K562 (cell line): Measurements from ENCODE around the gene RNF217. TPM values are rescaled to one million over a fixed set of nuclear protein-coding genes. Genes with fewer than 3 reads are reported as not detected.
A peak's percentile ranks its signal among the peaks of the same experiment; 100 is the strongest.

Source experiments
- ATAC-seq: fragments of 200-7000 bp; cut with Tn5 transposase; 3 replicates; pipeline ENCODE4 v1.9.1; 2020; ENCODE audit warnings: moderate library complexity
- BruUV-seq: library from RNA; stranded (reverse); fragments of 400-500 nt; replicated peaks from 2 replicates; lab custom pipeline; 2021; lab: Mats Ljungman, UMichigan
- CTCF ChIA-PET: fragments of 300-600 bp; formaldehyde crosslinking; extraction: SDS; loops from one replicate; lab custom pipeline; 2021; ENCODE audit warnings: low intra/inter-chr PET ratio; lab: Yijun Ruan, JAX
- POLR2A ChIA-PET: fragments of 300-600, 350-650 bp; sonication (Branson Sonifier 250); formaldehyde crosslinking; extraction: SDS; loops from one replicate; lab custom pipeline; 2021; ENCODE audit warnings: antibody characterized with exemption, inconsistent platforms; lab: Yijun Ruan, JAX
- DNase-seq, 4 experiments: peaks; one replicate each; pipeline versions ENCODE4 v3.0.0 to v3.0.0-alpha.2; 2011 to 2018; ENCODE audit warnings: low spot score in 3 of 4, mixed read lengths in 3 of 4; ENCODE audit errors: extremely low read depth in 1 of 4
- FAIRE-seq: peaks from 2 replicates; lab custom pipeline; 2011; peaks lifted over from hg19 to GRCh38; lab: Jason Lieb, UNC
- H2AFZ ChIP-seq: 2 replicates; pipeline ENCODE4 v1.6.0; 2011; ENCODE audit warnings: low read depth, low read length, control low read depth, inconsistent platforms
- H3K27ac ChIP-seq: fragments of 200-600 bp; 3 replicates; pipeline ENCODE4 v1.8.0; 2011; ENCODE audit warnings: low read depth, mild to moderate bottlenecking, control low read depth, inconsistent platforms, low read length, moderate library complexity, mixed read lengths; ENCODE audit errors: extremely low read depth
- H3K27me3 ChIP-seq, 2 experiments: fragments of 300-600 bp in 1 of 2; 2 replicates in 1 of 2; 3 replicates in 1 of 2; pipeline versions ENCODE4 v1.6.0 to v1.8.0; 2011; ENCODE audit warnings: inconsistent platforms in 2 of 2, low read length in 2 of 2, mild to moderate bottlenecking in 1 of 2, mixed read lengths in 1 of 2, moderate library complexity in 1 of 2; ENCODE audit not compliant: control insufficient read depth in 2 of 2, insufficient read depth in 2 of 2
- H3K36me3 ChIP-seq: fragments of 300-600 bp; 3 replicates; pipeline ENCODE4 v1.8.0; 2011; ENCODE audit warnings: mild to moderate bottlenecking, low read length, inconsistent platforms; ENCODE audit not compliant: control insufficient read depth, insufficient read depth
- H3K4me1 ChIP-seq, 2 experiments: fragments of 200-600 bp in 1 of 2; replicated peaks in 1 of 2; 2 replicates in 1 of 2; 3 replicates in 1 of 2; pipeline versions ENCODE4 v1.5.1 to v1.8.0; 2011; ENCODE audit warnings: inconsistent platforms in 2 of 2, low read length in 2 of 2, mild to moderate bottlenecking in 1 of 2, mixed read lengths in 1 of 2, moderate library complexity in 1 of 2; ENCODE audit not compliant: control insufficient read depth in 2 of 2, insufficient read depth in 2 of 2
- H3K4me2 ChIP-seq: 2 replicates; pipeline ENCODE4 v1.6.1; 2011; ENCODE audit warnings: low read length, control low read depth, inconsistent platforms, mixed read lengths; ENCODE audit not compliant: insufficient read depth
- H3K4me3 ChIP-seq: fragments of 200-600 bp; sonication (generic), shearing (Covaris generic); 2 replicates; pipeline ENCODE4 v1.5.1; 2016; ENCODE audit warnings: control low read depth, inconsistent platforms
- H3K79me2 ChIP-seq: fragments of 200-600 bp; 3 replicates; pipeline ENCODE4 v1.8.0; 2011; ENCODE audit warnings: low read length, inconsistent platforms; ENCODE audit not compliant: control insufficient read depth, insufficient read depth
- H3K9ac ChIP-seq, 2 experiments: 2 replicates each; pipeline versions ENCODE4 v1.6.0 to v1.6.1; 2011; ENCODE audit warnings: low read depth in 2 of 2, low read length in 2 of 2, control low read depth in 1 of 2, inconsistent platforms in 1 of 2, mild to moderate bottlenecking in 1 of 2, mixed read lengths in 1 of 2; ENCODE audit not compliant: insufficient read depth in 1 of 2
- H3K9me1 ChIP-seq: one replicate; pipeline ENCODE4 v1.6.0; 2011; ENCODE audit warnings: inconsistent platforms, mild to moderate bottlenecking, low read length, moderate library complexity; ENCODE audit not compliant: control insufficient read depth, insufficient read depth
- H3K9me3 ChIP-seq: replicated peaks from 2 replicates; pipeline ENCODE4 v1.5.1; 2011; ENCODE audit warnings: low read depth, low read length, inconsistent platforms; ENCODE audit not compliant: control insufficient read depth, insufficient read depth
- H4K20me1 ChIP-seq: replicated peaks from 2 replicates; pipeline ENCODE4 v1.6.1; 2011; ENCODE audit warnings: low read length, inconsistent platforms, mixed read lengths; ENCODE audit not compliant: control insufficient read depth, insufficient read depth
- ARID1B ChIP-seq: fragments of 450-650 bp; IDR thresholded peaks from 2 replicates; pipeline ENCODE4 v1.6.1; 2016; ENCODE audit warnings: antibody characterized with exemption, mild to moderate bottlenecking, inconsistent platforms
- CAMTA2 ChIP-seq: fragments of 250-450 bp; sonication (Bioruptor Pico); conservative IDR thresholded peaks from 2 replicates; pipeline ENCODE4 v1.5.1; 2022
- CTBP1 ChIP-seq: fragments of 450-650 bp; IDR thresholded peaks from 2 replicates; pipeline ENCODE4 v1.6.1; 2016; ENCODE audit warnings: borderline replicate concordance
- CTCFL ChIP-seq: IDR thresholded peaks from 2 replicates; pipeline ENCODE4 v1.6.1; 2011; ENCODE audit warnings: borderline replicate concordance, low read depth, mild to moderate bottlenecking, moderate library complexity, low read length; ENCODE audit not compliant: insufficient read depth, poor library complexity, severe bottlenecking
- FOXJ2 ChIP-seq: fragments of 200-800 bp; sonication (Bioruptor generic); IDR thresholded peaks from 2 replicates; pipeline ENCODE4 v1.6.1; 2016; ENCODE audit warnings: missing genetic modification characterization, missing compliant biosample characterization
- HINFP ChIP-seq: fragments of 450-650 bp; conservative IDR thresholded peaks from 2 replicates; pipeline ENCODE4 v1.6.1; 2016; ENCODE audit warnings: missing genetic modification characterization, low read depth, mild to moderate bottlenecking, control low read depth, missing compliant biosample characterization
- JUND ChIP-seq, 2 experiments: IDR thresholded peaks; 2 replicates in 1 of 2; 3 replicates in 1 of 2; pipeline ENCODE4 v1.6.1; 2011; ENCODE audit warnings: borderline replicate concordance in 2 of 2, low read depth in 2 of 2, low read length in 2 of 2, improper control_type of control experiment in 1 of 2, missing biosample characterization in 1 of 2, missing genetic modification characterization in 1 of 2, missing genetic modification reagents in 1 of 2
- KLF16 ChIP-seq: IDR thresholded peaks from 2 replicates; pipeline ENCODE4 v1.6.1; 2016; ENCODE audit warnings: antibody characterized with exemption
- MAZ ChIP-seq, 2 experiments: fragments of 450-650 bp in 1 of 2; sonication (generic) in 1 of 2; formaldehyde crosslinking; IDR thresholded peaks in 1 of 2; conservative IDR thresholded peaks in 1 of 2; 2 replicates each; pipeline versions ENCODE4 v1.4.0 to v1.5.0; 2020; ENCODE audit warnings: mild to moderate bottlenecking in 1 of 2, missing genetic modification reagents in 1 of 2
- MECOM ChIP-seq: fragments of 250-450 bp; sonication (Bioruptor Pico); IDR thresholded peaks from 2 replicates; pipeline ENCODE4 v1.8.0; 2022; ENCODE audit warnings: inconsistent platforms
- RFX1 ChIP-seq: fragments of 450-650 bp; IDR thresholded peaks from 2 replicates; pipeline ENCODE4 v1.6.1; 2016; ENCODE audit warnings: mild to moderate bottlenecking, moderate library complexity
- RFX5 ChIP-seq: IDR thresholded peaks from 2 replicates; pipeline ENCODE4 v1.6.1; 2011; ENCODE audit warnings: low read depth, mild to moderate bottlenecking, improper control_type of control experiment, low read length
- RUNX1 ChIP-seq: sonication (generic); IDR thresholded peaks from 2 replicates; pipeline ENCODE4 v1.6.1; 2016; ENCODE audit warnings: antibody characterized with exemption, low read depth
- SIRT6 ChIP-seq: IDR thresholded peaks from one replicate; pipeline ENCODE4 v1.6.1; 2012; ENCODE audit warnings: low read depth, mild to moderate bottlenecking, control low read depth, inconsistent platforms, low read length, moderate library complexity
- SMAD4 ChIP-seq: fragments of 250-450 bp; sonication (Bioruptor Pico); conservative IDR thresholded peaks from 2 replicates; pipeline ENCODE4 v1.8.0; 2021; ENCODE audit warnings: inconsistent platforms, mild to moderate bottlenecking, moderate library complexity
- ZNF12 ChIP-seq: sonication (generic); formaldehyde crosslinking; IDR thresholded peaks from 2 replicates; pipeline ENCODE4 v1.4.0; 2020; ENCODE audit warnings: mild to moderate bottlenecking, missing genetic modification reagents
- ZNF408 ChIP-seq: fragments of 250-450 bp; sonication (Bioruptor Pico); IDR thresholded peaks from 2 replicates; pipeline ENCODE4 v1.4.0; 2020; ENCODE audit warnings: low read depth, mild to moderate bottlenecking, moderate library complexity
- ZNF699 ChIP-seq: fragments of 250-450 bp; sonication (Bioruptor Pico); IDR thresholded peaks from 2 replicates; pipeline ENCODE4 v1.8.0; 2021; ENCODE audit warnings: mild to moderate bottlenecking, moderate library complexity; ENCODE audit not compliant: insufficient replicate concordance
- WGBS: fragments of 100-300 bp; shearing (Covaris generic); methylation state at CpG from one replicate; pipeline ENCODE4 v1.1.6; 2016; ENCODE audit warnings: low coverage, mixed read lengths; ENCODE audit not compliant: insufficient coverage; ENCODE audit errors: missing lambda C conversion rate; 5-methylcytosine and 5-hydroxymethylcytosine counted together
- in situ Hi-C: fragments of 300-500 bp; cut with MboI; formaldehyde crosslinking; loops from 4 replicates; pipeline ENCODE4 v1.15.0; 2018; ENCODE audit warnings: inconsistent platforms, mixed read lengths
- intact Hi-C: fragments of 100-400 bp; cut with micrococcal nuclease; formaldehyde crosslinking; loops from 2 replicates; pipeline ENCODE4 v1.14.2; 2022
- polyA plus RNA-seq, 8 experiments: library from polyadenylated mRNA; depleted of rRNA in 4 of 8; stranded (reverse) in 5 of 8; unstranded in 3 of 8; fragments of >200 nt; fragmentation: Nextera tagmentation in 2 of 8; fragmentation: Illumina TruSeq in 1 of 8; extraction: Ambion mirVana in 2 of 8; extraction: Trizol in 1 of 8; gene quantifications; 2 replicates each; pipeline versions ENCODE4 v1.2.1 to v1.2.3, GENCODE V29; 2011 to 2014; ENCODE audit warnings: inconsistent platforms in 1 of 8, missing spikeins in 1 of 8
- total RNA-seq, 7 experiments: library from RNA; depleted of rRNA in 6 of 7; stranded (reverse); fragments of >200 nt in 6 of 7; fragmentation: Illumina TruSeq in 2 of 7; extraction: Trizol in 2 of 7; gene quantifications; 2 replicates each; pipeline versions ENCODE4 v1.2.1 to v1.2.3, GENCODE V29; 2011 to 2021; ENCODE audit warnings: low replicate concordance in 1 of 7

Gene RNF217
- total and polyA plus RNA-seq, 9 of the 15 experiments (the other 6 are each of a cell fraction or from before 2014, with no cell fraction given), result 2.9 to 25.6 (median 12.0) TPM

GRCh38 chr6:125046107-125046925 lies 84.1 kb downstream of the RNF217 start:
- Histone ChIP-seq H3K36me3 (peaks cover 48% of the 10 kb centered on the region), H3K27ac (no peak overlapping the region), H3K27me3 (no peaks in the 10 kb centered on the region), H3K9me1 (no peaks in the 10 kb centered on the region), H3K9ac (no peak overlapping the region; a peak in 1 of 4 replicates), H3K4me2 (no peak overlapping the region), H3K79me2 (peaks cover 28% of the 10 kb centered on the region), H3K4me1 (peaks cover 4 to 13% of the 10 kb centered on the region in 2 experiments; a peak in 4 of 5 replicates), H2AFZ (no peak overlapping the region), H3K4me3 (no peak overlapping the region), H4K20me1 (no peaks in the 10 kb centered on the region), H3K9me3 (no peaks in the 10 kb centered on the region)
- FAIRE-seq, result peak; percentile 79
- 18% methylated on average over 7 of the region's 7 CpGs for WGBS
- peak in 3 of 4 experiments; percentile 16 to 73 (median 36) for DNase-seq
- BruUV-seq, result no TSS peak
- peak; percentile 73 for ATAC-seq
- POLR2A ChIA-PET, result interaction anchor here (0.6 to 0.9 kb wide), 2 partner anchors 58 to 81 kb away, joined by 3 read pairs; no protein-coding TSS in a partner anchor
- CTCF ChIA-PET, result no interaction called here
- in situ Hi-C loops, result no loop called here
- intact Hi-C loops, result no loop called here
- TF ChIP-seq RFX5, result no peak
- TF ChIP-seq JUND (IDR thresholded peaks at IDR 0.05; ENCODE audit: borderline replicate concordance, low read depth, low read length), result no peak
- peak; percentile 20; the same call in 1 of the 3 replicates for TF ChIP-seq JUND (tag; IDR thresholded peaks at IDR 0.05; ENCODE audit: borderline replicate concordance, low read depth, low read length)
- TF ChIP-seq MAZ (CRISPR knock-in tag; conservative IDR thresholded peaks at IDR 0.05 in 1 of 2, IDR thresholded peaks at IDR 0.05 in 1 of 2), result 0 out of 4 replicates have a peak, but pooled peaks of 1 of the 2 experiments have one; percentile 19
- no peak for TF ChIP-seq RUNX1
- TF ChIP-seq KLF16, result no peak
- peak; percentile 97 for TF ChIP-seq ZNF12 (CRISPR knock-in tag)
- TF ChIP-seq CTCFL, result no peak
- TF ChIP-seq RFX1, result peak; percentile 46; the same call in 1 of the 2 replicates
- TF ChIP-seq ZNF408 (CRISPR knock-in tag), result no peak
- TF ChIP-seq SMAD4 (CRISPR knock-in tag), result peak; percentile 61
- 0 out of 2 replicates have a peak, but pooled peaks have one; percentile 39 for TF ChIP-seq ARID1B
- no peak for TF ChIP-seq ZNF699 (CRISPR knock-in tag)
- TF ChIP-seq FOXJ2 (tag), result peak; percentile 62; the same call in 1 of the 2 replicates
- peak; percentile 61; the same call in 1 of the 2 replicates for TF ChIP-seq CTBP1
- no peak for TF ChIP-seq CAMTA2 (CRISPR knock-in tag)
- TF ChIP-seq HINFP (tag), result peak; percentile 82
- no peak for TF ChIP-seq SIRT6
- peak; percentile 60; the same call in 1 of the 2 replicates for TF ChIP-seq MECOM (CRISPR knock-in tag)
